MM.1S (cell line): ENCODE results near the gene MYO1B.

Experiments used
- CTCF ChIP-seq: fragments of 300-600 bp; sonication (generic); IDR thresholded peaks from 2 replicates; pipeline ENCODE4 v1.5.1; 2016; ENCODE audit warnings: antibody characterized with exemption, low read length, mixed read lengths
- EZH2 ChIP-seq: fragments of 300-600 bp; sonication (generic); optimal IDR thresholded peaks from 2 replicates; pipeline ENCODE3; 2017; ENCODE audit warnings: low read depth, mild to moderate bottlenecking, antibody characterized with exemption, low read length, mixed read lengths
- EZH2phosphoT487 ChIP-seq: fragments of 300-600 bp; sonication (generic); IDR thresholded peaks from 2 replicates; pipeline ENCODE4 v1.6.1; 2018; ENCODE audit warnings: antibody characterized with exemption, low read length

GRCh38 chr2:191351298-191351697 lies 106.1 kb downstream of the MYO1B start:
- no peak for TF ChIP-seq EZH2phosphoT487
- TF ChIP-seq CTCF, result no peak
- no peak for TF ChIP-seq EZH2
